Stomach smooth muscle (tissue), 2 donors: Measurements from ENCODE around the gene NEURL2.

Experiments used
- H3K27ac ChIP-seq: one replicate; pipeline ENCODE4 v1.7.0; 2013; ENCODE audit warnings: mild to moderate bottlenecking, low read length, inconsistent platforms
- H3K27me3 ChIP-seq, 2 donors: one replicate each; pipeline ENCODE4 v1.7.0; 2013; ENCODE audit warnings: low read length in 2 of 2; ENCODE audit not compliant: insufficient read depth in 2 of 2, control insufficient read depth in 1 of 2
- H3K36me3 ChIP-seq, 2 donors: one replicate each; pipeline ENCODE4 v1.7.0; 2013; ENCODE audit warnings: low read length in 2 of 2; ENCODE audit not compliant: control insufficient read depth in 2 of 2, insufficient read depth in 2 of 2
- H3K4me1 ChIP-seq: one replicate; pipeline ENCODE4 v1.7.0; 2013; ENCODE audit warnings: low read length; ENCODE audit not compliant: control insufficient read depth, insufficient read depth
- H3K4me3 ChIP-seq, 2 donors: one replicate each; pipeline ENCODE4 v1.7.0; 2013; ENCODE audit warnings: low read length in 2 of 2
- H3K9ac ChIP-seq, 2 donors: one replicate each; pipeline ENCODE4 v1.7.0; 2013; ENCODE audit warnings: low read length in 2 of 2, mild to moderate bottlenecking in 1 of 2
- H3K9me3 ChIP-seq, 2 donors: one replicate each; pipeline ENCODE4 v1.7.0; 2013; ENCODE audit warnings: low read length in 2 of 2; ENCODE audit not compliant: control insufficient read depth in 2 of 2
- donor health status: healthy.
- donor health status: Pancreatic carcinoma.

Gene NEURL2

GRCh38 chr20:45867136-45867818, 23.7 kb downstream of the NEURL2 start:
- Histone ChIP-seq H3K9ac (no peak overlapping the region), H3K27me3 (no peaks in the 10 kb centered on the region), H3K27ac (no peak overlapping the region), H3K36me3 (no peaks in the 10 kb centered on the region), H3K4me1 (no peaks in the 10 kb centered on the region), H3K9me3 (no peaks in the 10 kb centered on the region), H3K4me3 (no peak overlapping the region)

- Histone ChIP-seq H3K4me1 (no peaks in the 10 kb centered on the region), H3K9me3 (no peaks in the 10 kb centered on the region), H3K27me3 (no peaks in the 10 kb centered on the region), H3K27ac (no peak overlapping the region), H3K9ac (no peak overlapping the region), H3K36me3 (no peaks in the 10 kb centered on the region), H3K4me3 (no peak overlapping the region)
Measured at GRCh38 chr20:45866454-45866853, 24.6 kb downstream of the NEURL2 start.

GRCh38 chr20:45863543-45864470, 27.2 kb downstream of the NEURL2 start:
- Histone ChIP-seq H3K27ac (no peak overlapping the region), H3K9me3 (no peaks in the 10 kb centered on the region), H3K9ac (no peak overlapping the region), H3K4me1 (no peaks in the 10 kb centered on the region), H3K36me3 (no peaks in the 10 kb centered on the region), H3K27me3 (no peaks in the 10 kb centered on the region), H3K4me3 (no peak overlapping the region)

- Histone ChIP-seq H3K36me3 (no peaks in the 10 kb centered on the region), H3K9me3 (no peaks in the 10 kb centered on the region), H3K27me3 (no peaks in the 10 kb centered on the region), H3K4me3 (no peak overlapping the region), H3K27ac (no peak overlapping the region), H3K4me1 (peaks cover 12% of the 10 kb centered on the region), H3K9ac (no peak overlapping the region)
Measured at GRCh38 chr20:45861221-45862075, 29.6 kb downstream of the NEURL2 start.

GRCh38 chr20:45860560-45861220, 30.3 kb downstream of the NEURL2 start:
- no peak overlapping the region for H3K9ac ChIP-seq
- no peaks in the 10 kb centered on the region for H3K27me3 ChIP-seq
- H3K4me3 ChIP-seq: no peak overlapping the region
- H3K9me3 ChIP-seq: no peaks in the 10 kb centered on the region
- no peak overlapping the region for H3K27ac ChIP-seq
- H3K4me1 ChIP-seq: peaks cover 19% of the 10 kb centered on the region
- no peaks in the 10 kb centered on the region for H3K36me3 ChIP-seq

- no peak overlapping the region for H3K27ac ChIP-seq
- no peak overlapping the region for H3K4me3 ChIP-seq
- H3K36me3 ChIP-seq: no peaks in the 10 kb centered on the region
- no peaks in the 10 kb centered on the region for H3K9me3 ChIP-seq
- no peaks in the 10 kb centered on the region for H3K27me3 ChIP-seq
- peaks cover 24% of the 10 kb centered on the region for H3K4me1 ChIP-seq
- no peak overlapping the region for H3K9ac ChIP-seq
Measured at GRCh38 chr20:45859916-45860315, 31.1 kb downstream of the NEURL2 start.

GRCh38 chr20:45857882-45858216, 33.2 kb downstream of the NEURL2 start:
- Histone ChIP-seq H3K27me3 (no peaks in the 10 kb centered on the region), H3K4me1 (peaks cover 30% of the 10 kb centered on the region), H3K9ac (peak overlapping the region; percentile 83 to 84), H3K27ac (peak overlapping the region; percentile 73), H3K4me3 (peak overlapping the region; percentile 91 to 95), H3K9me3 (no peaks in the 10 kb centered on the region), H3K36me3 (peaks cover 0 to 3% of the 10 kb centered on the region in 2 donors)

- H3K27me3 ChIP-seq: no peaks in the 10 kb centered on the region
- peak within 1 kb of the TSS; percentile 84 to 87 for H3K9ac ChIP-seq
- peak within 1 kb of the TSS; percentile 91 to 95 for H3K4me3 ChIP-seq
- H3K9me3 ChIP-seq: no peaks in the 10 kb centered on the region
- H3K4me1 ChIP-seq: peaks cover 30% of the 10 kb centered on the region
- peaks cover 0 to 3% of the 10 kb centered on the region in 2 donors for H3K36me3 ChIP-seq
- peak within 1 kb of the TSS; percentile 73 for H3K27ac ChIP-seq
Measured at GRCh38 chr20:45857114-45857881, 33.7 kb downstream of the NEURL2 start, which contains the start of the genes ACOT8 and ZSWIM3. Gene ACOT8, minus strand, starts transcription at chr20:45857392. Its CDS starts 77 bp downstream, at chr20:45857315. Gene ZSWIM3, plus strand, starts transcription at chr20:45857614. Its CDS starts 212 bp downstream, at chr20:45857826.

GRCh38 chr20:45853484-45853883, 37.5 kb downstream of the NEURL2 start:
- no peak overlapping the region for H3K27ac ChIP-seq
- H3K27me3 ChIP-seq: no peaks in the 10 kb centered on the region
- peak overlapping the region in 1 of 2 donors; percentile 1 for H3K9ac ChIP-seq
- H3K36me3 ChIP-seq: peaks cover 4 to 12% of the 10 kb centered on the region in 2 donors
- peaks cover 29% of the 10 kb centered on the region for H3K4me1 ChIP-seq
- H3K9me3 ChIP-seq: no peaks in the 10 kb centered on the region
- no peak overlapping the region for H3K4me3 ChIP-seq
